ENCODE measurements around the gene TXNRD2. TPM values are rescaled to one million over a fixed set of nuclear protein-coding genes. Genes with fewer than 3 reads are reported as not detected.

Gene TXNRD2
- total and polyA plus RNA-seq, 2 of the 4 experiments (the other 2 are of a cell fraction): 15.6 to 25.7 TPM

DNA sequence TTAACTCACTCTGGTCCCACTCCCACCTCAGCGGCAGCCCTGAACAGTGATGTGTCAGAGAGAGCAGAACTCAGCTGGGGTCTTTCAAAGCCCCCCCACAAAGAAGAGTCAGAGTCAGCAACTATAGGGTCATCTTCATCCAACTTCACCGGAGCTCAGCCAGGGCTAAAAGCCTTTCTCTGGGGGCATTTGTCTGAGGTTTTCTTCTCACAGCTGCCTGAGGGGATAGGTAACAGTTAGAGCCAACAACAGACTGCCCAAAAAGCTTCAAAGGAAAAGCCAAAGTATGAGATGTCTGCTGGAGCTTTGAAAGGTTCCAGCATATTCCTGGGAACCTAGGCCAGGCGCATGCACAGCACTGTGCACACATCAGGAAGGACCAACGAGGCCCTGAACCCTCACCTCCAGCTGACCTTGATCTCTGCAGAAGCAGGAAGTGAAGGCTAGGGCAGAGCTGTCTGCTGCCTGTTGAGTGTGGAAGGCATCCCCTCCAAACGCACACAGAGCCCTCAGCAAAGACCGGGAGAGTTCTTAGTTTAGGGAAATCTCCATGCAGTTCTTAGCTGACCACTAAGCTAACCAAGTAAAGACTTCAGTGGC is 28.2 kb downstream of the TXNRD2 start:
- Histone ChIP-seq H2BK20ac (ENCODE audit: low read depth, low read length) (no peak overlapping the region), H3K56ac (ENCODE audit: extremely low read depth, insufficient read depth, low read length) (no peak overlapping the region), H3K23ac (ENCODE audit: low read depth, low read length) (no peak overlapping the region), H4K20me1 (ENCODE audit: insufficient read depth, low read length) (no peaks in the 10 kb centered on the region), H3K27ac (ENCODE audit: insufficient read depth, low read length) (no peak overlapping the region), H2BK5ac (ENCODE audit: low read depth, low read length, poor library complexity, severe bottlenecking) (no peak overlapping the region), H3K9me1 (ENCODE audit: insufficient read depth, low read length) (peaks cover 6% of the 10 kb centered on the region; the same call in 1 of the 2 replicates), H3K79me1 (ENCODE audit: low read depth in 1 of 2, low read length in 2 of 2) (peaks cover 0 to 7% of the 10 kb centered on the region in 2 experiments; a peak in 2 of 4 replicates), H2AK9ac (replicated peaks; ENCODE audit: low read depth, low read length, poor library complexity) (no peak overlapping the region), H3K27me3 (ENCODE audit: control insufficient read depth, insufficient read depth, low read length) (no peaks in the 10 kb centered on the region), H3K18ac (ENCODE audit: low read depth, low read length) (no peak overlapping the region), H3K36me3 (ENCODE audit: control insufficient read depth, insufficient read depth, low read length) (peaks cover 42% of the 10 kb centered on the region), H2AFZ (replicated peaks; ENCODE audit: low read length, poor library complexity) (no peak overlapping the region), H3K9me3 (ENCODE audit: control insufficient read depth, insufficient read depth, low read length) (no peaks in the 10 kb centered on the region; the same call in 1 of the 2 replicates), H4K5ac (ENCODE audit: low read depth, low read length) (no peak overlapping the region), H4K8ac (ENCODE audit: low read depth in 2 of 2, low read length in 2 of 2) (no peak overlapping the region), H3K4me2 (ENCODE audit: low read depth, low read length) (no peak overlapping the region), H4K91ac (ENCODE audit: insufficient read depth, low read depth, low read length) (no peak overlapping the region), H2BK15ac (ENCODE audit: low read depth, low read length) (no peak overlapping the region), H3K14ac (replicated peaks; ENCODE audit: low read depth, low read length) (no peak overlapping the region), H2AK5ac (ENCODE audit: low read depth, low read length) (no peak overlapping the region), H3K4me1 (ENCODE audit: control insufficient read depth, insufficient read depth, low read length) (peaks cover 2% of the 10 kb centered on the region), H3K4ac (ENCODE audit: low read depth, low read length) (no peak overlapping the region), H2BK120ac (ENCODE audit: low read depth, low read length) (no peak overlapping the region), H3K4me3 (ENCODE audit: insufficient read depth, low read depth, low read length) (no peak overlapping the region), H3K9ac (ENCODE audit: low read depth, low read length) (no peak overlapping the region)
- DNase-seq (no peak), ATAC-seq (ENCODE audit: low read depth) (no peak)
- CTCF ChIA-PET: interaction anchor here (2.1 kb wide), 1 partner anchor 183 kb away, joined by 14 read pairs; no protein-coding TSS in a partner anchor
- 83% methylated on average over 2 of the region's 6 CpGs; no CpG with 5 or more reads in 1 of the 2 experiments for WGBS, 2 experiments (ENCODE audit: extremely low coverage in 2 of 2, insufficient read length in 1 of 2)
- BruUV-seq (replicated peaks): no TSS peak
- TF ChIP-seq NFE2L2 (IDR thresholded peaks at IDR 0.05; ENCODE audit: low read depth, low read length): no peak
- TF ChIP-seq MXI1 (IDR thresholded peaks at IDR 0.05; ENCODE audit: borderline replicate concordance, low read depth, low read length): no peak
- TF ChIP-seq BHLHE40 (IDR thresholded peaks at IDR 0.05; ENCODE audit: low read depth, low read length): no peak
- no peak for TF ChIP-seq RFX5 (IDR thresholded peaks at IDR 0.05; ENCODE audit: low read depth, low read length)
- TF ChIP-seq RAD21 (IDR thresholded peaks at IDR 0.05; ENCODE audit: low read length): no peak
- no peak for TF ChIP-seq SMC3 (IDR thresholded peaks at IDR 0.05; ENCODE audit: low read depth, low read length)
- TF ChIP-seq CHD1 (IDR thresholded peaks at IDR 0.05; ENCODE audit: low read depth, low read length): no peak
- TF ChIP-seq MAZ (IDR thresholded peaks at IDR 0.05; ENCODE audit: borderline replicate concordance, low read depth, low read length): no peak
- TF ChIP-seq FOS (IDR thresholded peaks at IDR 0.05; ENCODE audit: low read depth, low read length): no peak
- TF ChIP-seq, protein P1, sequence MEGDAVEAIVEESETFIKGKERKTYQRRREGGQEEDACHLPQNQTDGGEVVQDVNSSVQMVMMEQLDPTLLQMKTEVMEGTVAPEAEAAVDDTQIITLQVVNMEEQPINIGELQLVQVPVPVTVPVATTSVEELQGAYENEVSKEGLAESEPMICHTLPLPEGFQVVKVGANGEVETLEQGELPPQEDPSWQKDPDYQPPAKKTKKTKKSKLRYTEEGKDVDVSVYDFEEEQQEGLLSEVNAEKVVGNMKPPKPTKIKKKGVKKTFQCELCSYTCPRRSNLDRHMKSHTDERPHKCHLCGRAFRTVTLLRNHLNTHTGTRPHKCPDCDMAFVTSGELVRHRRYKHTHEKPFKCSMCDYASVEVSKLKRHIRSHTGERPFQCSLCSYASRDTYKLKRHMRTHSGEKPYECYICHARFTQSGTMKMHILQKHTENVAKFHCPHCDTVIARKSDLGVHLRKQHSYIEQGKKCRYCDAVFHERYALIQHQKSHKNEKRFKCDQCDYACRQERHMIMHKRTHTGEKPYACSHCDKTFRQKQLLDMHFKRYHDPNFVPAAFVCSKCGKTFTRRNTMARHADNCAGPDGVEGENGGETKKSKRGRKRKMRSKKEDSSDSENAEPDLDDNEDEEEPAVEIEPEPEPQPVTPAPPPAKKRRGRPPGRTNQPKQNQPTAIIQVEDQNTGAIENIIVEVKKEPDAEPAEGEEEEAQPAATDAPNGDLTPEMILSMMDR (conservative IDR thresholded peaks at IDR 0.05; ENCODE audit: low read depth, low read length): no peak
- TF ChIP-seq POLR2A (IDR thresholded peaks at IDR 0.05; ENCODE audit: low read depth, low read length): no peak
- TF ChIP-seq, protein P2, sequence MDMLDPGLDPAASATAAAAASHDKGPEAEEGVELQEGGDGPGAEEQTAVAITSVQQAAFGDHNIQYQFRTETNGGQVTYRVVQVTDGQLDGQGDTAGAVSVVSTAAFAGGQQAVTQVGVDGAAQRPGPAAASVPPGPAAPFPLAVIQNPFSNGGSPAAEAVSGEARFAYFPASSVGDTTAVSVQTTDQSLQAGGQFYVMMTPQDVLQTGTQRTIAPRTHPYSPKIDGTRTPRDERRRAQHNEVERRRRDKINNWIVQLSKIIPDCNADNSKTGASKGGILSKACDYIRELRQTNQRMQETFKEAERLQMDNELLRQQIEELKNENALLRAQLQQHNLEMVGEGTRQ (IDR thresholded peaks at IDR 0.05; ENCODE audit: low read depth, low read length): no peak
- no peak for TF ChIP-seq MAFK (IDR thresholded peaks at IDR 0.05; ENCODE audit: low read depth, low read length)
- TF ChIP-seq CEBPB (IDR thresholded peaks at IDR 0.05; ENCODE audit: low read depth, low read length): no peak
- TF ChIP-seq, protein P3, sequence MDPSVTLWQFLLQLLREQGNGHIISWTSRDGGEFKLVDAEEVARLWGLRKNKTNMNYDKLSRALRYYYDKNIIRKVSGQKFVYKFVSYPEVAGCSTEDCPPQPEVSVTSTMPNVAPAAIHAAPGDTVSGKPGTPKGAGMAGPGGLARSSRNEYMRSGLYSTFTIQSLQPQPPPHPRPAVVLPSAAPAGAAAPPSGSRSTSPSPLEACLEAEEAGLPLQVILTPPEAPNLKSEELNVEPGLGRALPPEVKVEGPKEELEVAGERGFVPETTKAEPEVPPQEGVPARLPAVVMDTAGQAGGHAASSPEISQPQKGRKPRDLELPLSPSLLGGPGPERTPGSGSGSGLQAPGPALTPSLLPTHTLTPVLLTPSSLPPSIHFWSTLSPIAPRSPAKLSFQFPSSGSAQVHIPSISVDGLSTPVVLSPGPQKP (IDR thresholded peaks at IDR 0.05; ENCODE audit: borderline replicate concordance, low read depth, low read length): no peak
- no peak for TF ChIP-seq RCOR1 (IDR thresholded peaks at IDR 0.05; ENCODE audit: insufficient replicate concordance, low read length)
- in situ Hi-C loops (cut with MboI; ENCODE audit: low sequenced_read_pairs) (loop anchor here (5.0 kb wide), 1 partner anchor 181 kb away; no protein-coding TSS in a partner anchor), intact Hi-C loops (cut with micrococcal nuclease) (no loop called here), dilution Hi-C loops (cut with HindIII; ENCODE audit: low sequenced_read_pairs, unreplicated experiment) (no loop called here)
- POLR2A ChIA-PET (ENCODE audit: unreplicated experiment): no interaction called here

Data from IMR-90 (cell line).